SW 1271 (cell line): ENCODE data around the gene SUSD4.

Experiments
- DNase-seq, 2 experiments: peaks; one replicate each; lab custom pipeline; 2025; lab: John Stamatoyannopoulos, UW

Gene SUSD4

DNA sequence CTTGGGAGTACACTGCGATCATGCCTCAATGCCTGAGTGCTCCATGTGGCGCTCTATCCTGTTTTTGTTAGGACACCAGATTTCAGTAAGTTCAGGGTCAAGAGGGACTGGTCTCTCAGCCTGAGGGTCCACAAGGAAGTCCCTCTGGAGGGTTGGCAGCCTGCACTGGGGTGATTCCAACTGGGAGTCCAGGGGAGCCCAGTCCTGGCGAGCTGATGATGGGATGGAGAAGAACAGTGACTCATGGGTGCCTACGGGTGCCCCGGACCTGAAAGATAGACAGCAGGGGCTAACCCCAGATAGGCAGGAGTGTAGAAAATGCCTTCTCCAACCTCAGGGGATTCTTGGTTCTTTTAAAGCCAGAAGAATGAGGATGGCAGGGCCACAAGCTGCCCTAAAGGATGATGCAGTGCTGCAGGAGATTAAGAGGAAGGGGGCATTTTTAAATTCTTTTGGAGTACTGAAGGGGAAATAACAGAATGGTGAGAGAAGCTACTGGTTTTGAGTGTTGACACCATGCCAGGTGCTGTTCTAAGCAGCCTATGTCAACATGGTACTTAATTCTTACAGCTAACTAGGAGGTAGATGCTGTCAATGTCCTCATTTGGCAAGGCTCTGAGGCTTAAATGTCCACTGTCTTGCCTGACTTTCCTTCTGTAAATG lies 152.5 kb downstream of the SUSD4 start:
- no peak for DNase-seq

DNA sequence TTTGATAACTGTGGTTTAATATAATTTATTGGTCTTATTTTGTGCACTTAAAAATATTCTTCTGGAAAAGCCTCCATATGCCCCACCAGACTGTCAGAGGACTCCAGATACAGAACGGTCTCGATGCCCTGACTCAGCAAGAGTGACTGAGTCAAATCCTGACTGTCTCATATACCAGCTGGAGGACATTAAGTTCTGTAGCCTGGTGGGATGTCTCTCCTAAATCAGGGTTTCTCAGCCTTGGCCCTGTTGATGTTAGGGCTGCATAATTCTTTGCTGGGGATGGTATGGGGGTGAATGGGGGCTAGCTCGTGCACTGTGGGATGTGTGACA lies 153.2 kb downstream of the SUSD4 start:
- no peak for DNase-seq

DNA sequence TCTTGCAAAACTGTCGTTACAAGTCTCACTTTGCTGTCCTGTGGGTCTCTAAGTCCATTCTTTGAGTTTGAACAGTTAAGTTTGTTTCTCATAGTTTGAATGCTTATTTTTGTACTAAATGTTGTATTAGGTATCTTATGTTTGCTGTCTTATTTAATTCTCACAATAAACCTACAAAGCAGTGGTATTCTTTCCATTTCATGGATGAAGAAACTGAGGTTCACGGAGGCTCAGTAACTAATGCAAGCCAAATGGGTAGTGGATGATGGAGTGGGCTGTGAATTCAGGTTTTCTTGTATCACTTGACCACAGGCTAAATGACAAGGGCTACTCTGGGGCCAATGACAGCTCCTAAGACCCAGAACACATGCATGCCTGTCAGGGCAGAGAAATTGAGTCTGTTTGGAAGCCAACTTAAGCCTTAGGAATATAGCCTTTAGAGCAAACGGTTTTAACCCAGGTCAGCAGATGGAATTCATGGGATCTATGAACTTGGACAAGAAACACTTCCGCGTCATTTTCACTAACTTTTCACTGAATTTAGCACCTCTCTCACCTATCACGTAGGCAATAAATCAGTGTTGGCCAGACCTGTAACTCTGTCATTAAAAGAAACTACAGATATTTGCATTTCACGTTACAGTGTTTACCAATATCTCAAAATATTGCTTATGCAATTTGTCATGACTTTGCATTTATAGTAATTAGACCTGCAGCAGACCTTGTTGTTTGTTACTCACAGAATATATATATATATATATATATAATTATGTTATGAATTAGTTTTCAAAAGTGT lies 153.8 kb downstream of the SUSD4 start:
- DNase-seq: no peak

DNA sequence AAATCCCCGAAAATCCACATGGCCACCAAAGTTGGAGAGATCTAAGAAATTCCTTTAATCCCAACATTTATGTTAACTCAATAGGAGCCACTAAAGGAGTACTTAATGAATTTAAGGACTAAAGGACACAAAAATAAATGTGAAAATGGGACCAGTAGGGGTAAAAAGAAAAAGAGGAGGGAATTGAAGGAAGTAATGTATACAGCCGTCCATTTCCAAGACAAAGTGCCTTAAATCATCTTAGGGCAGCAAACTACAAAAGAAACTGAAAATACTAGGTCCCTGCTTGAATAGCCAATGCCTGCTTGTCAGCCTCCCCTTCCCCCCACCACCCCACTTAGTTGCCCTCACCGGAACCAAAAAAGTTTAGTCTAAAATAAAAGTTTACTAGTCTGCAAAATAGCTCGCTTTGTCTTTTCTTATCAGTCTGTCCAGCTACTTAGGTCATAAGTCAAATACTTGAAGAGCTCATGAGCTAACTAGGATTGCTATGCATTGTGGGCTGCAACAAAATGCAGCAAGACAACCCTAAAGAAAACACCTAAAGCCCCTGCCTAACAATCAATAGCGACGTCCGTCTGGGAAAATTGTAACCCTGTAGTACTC lies 154.6 kb downstream of the SUSD4 start:
- DNase-seq: no peak

DNA sequence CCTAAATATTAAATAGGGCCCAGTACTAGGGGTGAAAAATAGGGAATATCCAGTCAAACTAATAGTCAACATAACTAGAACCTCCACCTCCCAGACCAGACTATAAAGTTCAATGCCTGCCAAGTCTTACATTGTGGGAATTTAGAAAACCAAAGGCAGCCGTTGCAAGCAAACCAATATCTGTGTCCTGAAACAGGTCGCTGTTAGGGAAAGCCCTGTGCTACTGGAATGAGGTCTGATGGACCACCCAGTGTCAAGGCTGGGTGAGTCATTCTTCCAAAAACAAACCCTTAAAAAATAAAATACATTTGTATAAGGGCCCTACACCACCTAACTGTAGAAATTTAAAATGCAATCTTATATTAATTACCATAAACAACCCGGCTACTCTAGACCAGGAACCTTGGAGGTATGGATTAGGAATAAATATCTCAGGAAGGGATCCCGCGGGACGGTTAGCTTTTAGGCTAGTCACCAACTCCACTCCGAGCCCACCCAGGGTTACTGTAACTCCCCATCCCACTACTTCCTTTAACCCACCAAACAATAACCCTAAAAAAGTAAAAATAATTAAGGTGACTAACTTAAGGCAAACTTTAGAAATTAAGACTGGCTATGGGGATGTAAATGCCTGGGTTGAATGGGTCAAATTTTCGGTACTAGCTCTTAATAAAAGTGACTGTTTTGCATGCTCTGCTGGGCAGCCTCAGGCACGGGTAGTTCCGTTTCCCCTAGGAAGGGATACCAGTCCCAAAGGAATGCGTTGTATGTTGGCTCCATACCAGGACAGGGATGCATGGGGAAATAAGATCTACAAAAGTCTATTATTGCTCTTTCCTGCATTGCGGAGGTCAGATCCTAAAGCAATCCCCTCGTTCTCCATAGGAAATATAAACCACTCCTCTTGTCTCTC lies 155.6 kb downstream of the SUSD4 start:
- DNase-seq: no peak

DNA sequence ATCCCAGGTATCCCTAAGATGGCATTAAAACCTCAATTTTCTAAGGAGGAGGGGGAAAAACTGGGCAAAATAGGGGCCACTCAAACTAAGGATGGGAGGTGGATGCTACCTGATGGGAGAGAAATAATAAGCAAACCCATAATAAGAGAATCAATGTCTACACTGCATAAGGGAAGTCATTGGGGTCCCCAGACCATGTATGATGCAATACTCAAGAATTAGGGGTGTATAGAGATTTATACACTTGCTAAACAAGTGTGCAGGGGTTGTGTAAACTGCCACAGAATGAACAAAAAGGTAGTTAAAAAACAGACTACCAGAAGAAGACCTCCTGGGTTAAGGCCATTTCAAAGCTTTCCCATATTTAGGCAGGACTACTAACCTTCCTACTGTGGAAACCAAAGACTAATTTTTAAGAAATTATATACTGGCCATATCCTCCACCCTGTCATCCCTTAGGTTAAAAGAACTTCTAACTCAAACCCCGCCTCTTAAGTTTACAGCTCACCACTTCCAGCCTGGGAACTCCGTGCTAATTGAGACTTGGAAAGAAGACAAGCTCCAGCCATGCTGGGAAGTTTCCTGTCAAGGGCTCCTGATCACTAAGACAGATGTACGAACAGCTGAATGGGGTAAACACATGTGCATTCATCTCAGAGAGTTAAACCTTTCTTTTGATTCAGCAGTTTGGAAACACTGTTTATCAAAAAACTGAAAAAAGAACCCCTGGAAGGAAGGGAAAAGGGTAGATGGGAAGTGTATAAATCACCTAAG lies 156.5 kb downstream of the SUSD4 start:
- DNase-seq: no peak

DNA sequence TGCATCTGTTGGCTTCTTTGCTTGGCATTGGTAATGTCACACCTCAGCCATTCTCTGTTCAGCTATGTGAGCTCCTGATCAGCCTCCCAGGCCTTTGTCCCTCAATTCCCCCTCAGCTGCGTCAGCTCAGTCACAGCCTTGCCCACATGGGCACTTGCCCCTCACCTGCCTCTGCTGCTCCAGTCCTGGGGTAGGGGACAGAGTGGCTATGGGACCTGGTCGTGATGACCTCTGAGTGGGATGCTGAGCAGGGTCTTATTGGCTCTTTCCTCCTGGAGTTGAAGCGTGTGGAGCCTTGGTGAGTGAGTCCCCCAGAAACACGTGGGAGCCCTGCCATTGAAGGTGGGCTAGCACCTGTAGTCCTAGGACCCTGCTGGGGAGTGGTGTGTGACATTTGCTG lies 159.6 kb downstream of the SUSD4 start:
- DNase-seq: no peak

DNA sequence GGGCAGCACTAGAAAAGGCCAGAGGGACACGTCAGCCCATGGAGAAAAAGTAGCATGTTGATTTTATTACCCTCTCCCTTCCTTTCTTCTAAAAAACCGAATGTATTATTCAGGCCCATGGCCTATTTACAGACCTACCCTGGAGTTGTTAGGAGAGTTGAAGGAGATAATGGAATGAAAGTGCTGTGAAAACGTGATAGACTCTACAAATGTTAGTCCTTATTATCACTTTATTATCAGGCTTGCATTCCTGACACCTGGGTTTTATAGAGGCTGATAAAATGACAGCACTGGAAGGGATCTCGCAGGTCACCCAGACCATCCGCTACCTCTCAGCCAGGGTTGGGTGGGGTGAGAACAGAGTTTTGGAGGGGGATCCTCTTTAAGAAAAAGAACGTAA lies 160.3 kb downstream of the SUSD4 start:
- DNase-seq: no peak

DNA sequence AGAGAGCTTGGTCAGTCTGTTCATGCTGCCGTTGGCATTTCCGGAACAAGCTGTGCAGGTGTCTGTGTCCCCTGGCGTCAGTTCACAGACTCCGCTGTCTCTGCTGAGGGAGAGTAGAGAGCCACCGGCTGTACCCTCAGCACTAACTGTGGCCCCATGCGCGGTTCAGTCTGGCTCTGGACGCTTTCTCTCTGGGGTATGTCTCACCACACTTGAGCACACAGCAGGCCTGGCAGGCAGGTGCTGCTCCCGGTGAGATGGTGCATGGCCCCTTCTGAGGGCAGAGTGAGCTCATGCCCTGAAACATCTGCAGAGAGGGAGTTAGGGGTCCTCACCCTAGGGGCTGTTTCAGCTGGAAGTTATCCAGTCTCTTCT lies 161.0 kb downstream of the SUSD4 start:
- DNase-seq: no peak

DNA sequence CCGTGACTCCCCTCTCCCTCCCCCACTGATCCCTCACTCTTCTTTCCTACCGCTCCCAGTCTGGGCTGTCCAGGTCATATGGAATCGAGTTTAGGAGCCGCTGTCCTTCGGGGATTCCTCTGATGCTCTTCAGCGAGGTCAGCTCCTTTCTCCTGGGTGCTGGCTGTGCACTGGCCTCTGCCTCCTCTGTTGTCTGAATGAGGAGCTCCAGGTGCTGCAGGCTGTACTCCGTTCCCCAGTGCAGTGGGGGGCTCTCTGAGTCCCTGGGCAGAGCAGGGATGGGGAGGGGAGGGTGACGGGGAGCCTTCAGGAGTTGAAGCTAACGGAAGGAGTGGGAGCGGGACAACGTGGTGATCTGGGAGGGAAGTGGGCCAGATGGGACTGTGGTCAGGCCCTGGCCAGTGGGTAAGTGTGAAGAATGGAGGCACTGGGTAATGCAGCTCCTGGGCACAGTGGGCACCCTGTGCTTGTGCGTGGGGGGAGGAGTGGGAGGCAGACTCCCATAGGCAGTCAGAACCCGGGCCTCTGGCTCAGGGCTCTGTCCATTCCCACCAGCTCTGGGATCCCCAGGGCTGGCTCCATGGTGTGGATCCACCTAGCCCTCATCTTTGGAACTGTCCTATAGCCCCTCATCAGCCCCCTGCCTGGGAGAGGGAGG lies 161.5 kb downstream of the SUSD4 start:
- no peak for DNase-seq

DNA sequence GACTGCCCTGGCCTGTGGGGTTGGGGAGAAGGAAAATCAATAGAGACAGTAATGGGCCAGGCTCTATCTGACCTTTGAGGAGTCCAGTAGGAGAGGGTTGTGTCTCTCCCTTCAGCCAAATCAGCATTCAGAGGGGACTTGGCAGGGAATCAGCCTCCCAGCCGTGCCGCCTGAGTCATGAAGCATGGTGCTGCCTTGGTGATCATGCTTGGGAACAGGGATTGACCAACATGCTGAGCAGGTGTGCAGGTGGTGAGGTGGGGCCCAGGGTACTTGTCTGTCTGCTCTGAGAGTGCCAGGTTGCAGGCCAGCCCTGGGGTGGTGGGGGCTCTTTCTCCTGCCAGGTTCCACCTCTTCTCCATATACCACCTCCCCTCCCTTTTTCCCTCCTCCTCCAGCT lies 162.0 kb downstream of the SUSD4 start:
- no peak for DNase-seq

DNA sequence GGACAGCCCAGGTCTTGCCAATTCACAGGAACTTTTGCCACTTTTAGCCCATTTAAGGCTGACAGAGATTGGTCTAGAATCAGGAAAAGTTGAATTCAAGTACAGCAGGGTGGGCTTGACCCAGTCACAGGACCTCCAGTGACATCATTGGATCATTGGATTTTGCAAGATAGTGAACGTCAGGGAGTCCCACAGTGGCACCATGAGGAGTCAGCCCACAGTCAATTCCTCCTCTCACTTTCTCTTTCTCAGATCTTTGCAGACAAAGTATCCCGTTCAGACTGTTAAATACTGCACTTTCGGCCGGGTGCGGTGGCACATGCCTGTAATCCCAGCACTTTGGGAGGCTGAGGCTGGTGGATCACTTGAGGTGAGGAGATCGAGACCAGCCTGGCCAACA lies 163.1 kb downstream of the SUSD4 start:
- DNase-seq: no peak

DNA sequence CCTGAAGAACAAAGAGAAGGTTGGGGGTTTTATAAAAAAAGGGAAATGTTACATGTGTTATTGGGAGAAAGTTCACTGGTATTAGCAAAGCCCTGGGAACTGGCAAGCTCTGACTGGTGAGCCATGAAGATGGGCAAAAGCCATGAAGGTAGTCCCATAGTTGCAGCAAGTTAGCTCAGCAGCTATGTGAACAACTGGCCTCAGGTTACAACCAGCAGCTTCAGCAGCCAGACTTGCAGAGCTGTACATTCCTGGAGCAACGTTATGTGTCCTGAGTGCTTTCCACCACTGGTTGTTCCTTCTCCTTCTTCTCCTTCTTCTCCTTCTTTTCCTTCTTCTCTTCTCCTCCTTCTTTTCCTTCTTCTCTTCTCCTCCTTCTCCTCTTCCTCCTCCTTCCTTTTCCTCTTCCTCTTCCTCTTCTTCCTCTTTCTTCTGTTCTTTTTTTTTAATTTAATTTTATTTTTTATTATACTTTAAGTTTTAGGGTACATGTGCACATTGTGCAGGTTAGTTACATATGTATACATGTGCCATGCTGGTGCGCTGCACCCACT lies 164.8 kb downstream of the SUSD4 start:
- no peak for DNase-seq

DNA sequence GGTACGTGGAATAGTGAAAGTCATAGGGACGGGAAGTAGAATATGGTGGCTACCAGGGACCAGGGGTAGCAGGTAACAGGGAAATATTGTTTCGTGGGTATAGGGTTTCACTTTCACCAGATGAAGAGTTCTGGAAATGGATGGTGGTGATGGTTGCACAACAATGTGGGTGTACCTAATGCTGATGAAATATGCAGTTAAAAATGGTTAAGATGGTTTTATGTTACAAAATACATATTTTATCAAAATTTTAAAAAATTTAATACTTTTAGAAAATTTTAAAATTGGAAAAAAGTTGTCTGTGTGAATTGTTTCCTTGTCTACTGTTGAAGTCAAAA lies 165.4 kb downstream of the SUSD4 start:
- DNase-seq: no peak

DNA sequence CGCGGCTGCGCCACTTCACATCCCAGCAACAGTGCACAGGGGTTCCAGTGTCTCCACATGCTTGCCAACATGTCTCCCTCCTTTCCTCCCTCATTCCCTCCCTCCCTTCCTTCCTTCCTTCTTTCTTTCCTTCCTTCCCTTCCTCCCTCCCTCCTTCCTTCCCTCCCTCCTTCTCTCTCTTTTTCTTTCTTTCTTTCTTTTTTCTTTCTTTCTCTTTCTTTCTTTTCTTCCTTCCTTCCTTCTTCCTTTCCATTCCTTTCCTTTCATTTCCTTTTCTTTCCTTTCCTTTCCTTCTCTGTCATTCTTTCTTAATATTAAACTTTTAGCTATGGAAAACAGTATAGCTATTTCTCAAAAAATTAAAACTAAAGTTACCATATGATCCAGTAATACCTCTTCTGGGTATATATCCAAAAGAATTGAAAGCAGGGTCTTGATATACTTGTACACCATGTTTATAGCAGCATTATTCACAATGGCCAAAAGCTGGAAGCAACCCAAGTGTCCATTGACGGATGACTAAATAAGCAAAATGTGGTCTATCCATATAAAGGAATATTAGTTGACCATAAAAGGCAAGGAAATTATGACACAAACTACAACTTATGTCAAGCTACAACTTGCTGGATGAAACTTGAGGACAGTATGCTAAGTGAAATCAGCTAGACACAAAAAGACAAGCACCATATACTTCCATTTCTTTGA lies 165.9 kb downstream of the SUSD4 start:
- no peak for DNase-seq

DNA sequence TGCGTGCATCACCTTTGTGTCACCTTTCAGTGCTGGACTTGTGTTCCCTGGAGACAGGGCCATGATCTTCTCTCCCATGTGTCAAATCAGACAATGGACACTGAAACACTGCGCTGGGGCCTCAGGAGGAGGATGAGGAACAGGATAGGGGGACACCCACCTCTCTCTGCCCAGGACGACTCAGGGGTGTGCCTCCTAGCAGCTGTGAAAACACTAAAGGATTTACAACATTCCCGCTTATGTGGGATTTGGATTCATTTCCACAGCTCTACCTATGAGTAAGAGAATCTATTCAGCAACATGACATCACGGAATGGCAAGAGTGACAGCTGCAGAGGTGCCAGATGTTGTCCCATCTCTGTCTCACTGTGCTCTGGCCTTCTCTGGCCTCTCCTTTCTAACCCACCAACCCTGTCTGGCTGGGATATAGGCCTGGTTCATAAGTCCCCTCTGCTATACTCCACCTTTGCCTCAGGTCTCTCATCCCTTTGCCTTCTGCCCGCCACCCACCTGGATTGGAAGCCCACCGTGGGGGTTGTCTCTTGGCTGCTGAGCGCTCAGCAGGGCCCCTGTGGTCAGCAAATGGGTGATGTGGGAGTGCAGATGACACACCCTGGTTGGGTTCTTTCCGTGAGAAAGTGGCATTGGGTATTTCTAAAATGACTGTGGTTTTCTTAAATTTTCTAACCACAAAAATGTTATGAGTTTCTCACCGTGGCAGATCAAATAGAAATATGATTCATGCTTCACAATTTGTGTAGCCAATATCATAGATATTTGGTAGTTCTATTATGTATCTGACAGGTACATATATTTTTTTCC lies 173.9 kb downstream of the SUSD4 start:
- no peak for DNase-seq

DNA sequence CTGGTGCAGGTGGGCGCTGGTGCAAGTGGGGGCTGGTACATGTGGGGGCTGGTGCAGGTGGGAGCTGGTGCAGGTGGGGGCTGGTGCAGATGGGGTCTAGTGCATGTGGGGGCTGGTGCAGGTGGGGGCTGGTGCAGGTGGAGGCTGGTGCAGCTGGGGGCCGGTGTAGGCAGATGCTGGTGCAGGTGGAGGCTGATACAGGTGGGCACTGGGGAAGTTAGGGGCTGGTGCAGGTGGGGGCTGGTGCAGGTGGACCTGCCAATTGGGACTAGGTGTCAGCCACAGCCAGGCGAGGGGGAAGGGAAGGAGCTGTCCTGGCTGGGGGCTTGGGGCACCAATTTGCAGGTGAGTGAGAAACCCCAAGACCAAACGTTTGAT lies 174.5 kb downstream of the SUSD4 start:
- no peak for DNase-seq

DNA sequence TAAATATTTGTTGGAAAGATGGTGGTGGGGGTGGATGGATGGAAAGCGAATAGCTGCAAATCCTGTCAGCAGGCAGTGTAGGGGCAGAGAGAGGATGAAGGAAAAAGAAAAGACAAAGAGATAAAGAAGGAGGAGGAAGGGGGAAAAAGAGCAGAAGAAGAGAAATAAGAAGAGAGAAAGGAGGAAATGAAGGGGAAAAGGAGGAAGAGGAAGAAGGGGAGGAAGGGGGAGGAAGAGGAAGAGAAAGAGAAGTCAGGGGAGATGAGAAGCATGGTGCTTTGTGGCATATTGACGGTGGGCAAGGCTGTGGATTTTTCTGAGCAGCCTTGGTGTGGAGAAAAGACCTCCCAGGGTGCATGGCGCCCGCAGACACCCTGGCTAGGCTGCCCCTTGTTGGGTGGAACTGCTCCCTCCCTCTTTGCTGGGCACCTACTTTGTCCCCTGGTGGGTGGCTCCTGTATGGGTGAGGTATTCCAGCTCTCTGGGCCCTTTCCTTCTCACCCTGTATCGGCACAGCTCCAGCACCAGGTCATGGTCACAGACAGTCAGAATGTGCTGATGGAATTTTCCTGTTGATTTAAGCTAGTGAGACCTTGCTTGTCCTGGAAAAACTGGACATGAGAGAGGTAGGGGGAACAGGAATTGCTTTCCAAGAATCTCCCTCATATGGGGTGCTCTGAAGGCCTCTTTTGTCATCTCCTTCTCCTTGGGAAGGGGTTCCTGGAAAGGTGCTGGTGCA lies 175.2 kb downstream of the SUSD4 start:
- DNase-seq: no peak

DNA sequence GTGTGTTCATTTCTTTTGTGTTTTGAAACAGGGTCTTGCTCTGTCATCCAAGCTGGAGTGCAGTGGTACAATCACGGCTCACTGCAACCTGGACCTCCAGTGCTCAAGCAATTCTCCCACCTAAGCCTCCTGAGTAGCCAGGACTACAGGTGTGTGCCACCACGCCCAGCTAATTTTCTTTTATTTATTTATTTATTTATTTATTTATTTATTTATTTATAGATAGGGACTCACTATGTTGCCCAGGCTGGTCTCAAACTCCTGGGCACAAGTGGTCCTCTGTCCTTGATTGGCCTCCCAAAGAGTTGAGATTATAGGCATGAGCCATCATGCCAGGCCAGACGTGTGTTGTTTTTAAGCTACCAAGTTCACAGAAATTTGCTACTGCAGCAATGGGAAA lies 177.2 kb downstream of the SUSD4 start:
- no peak for DNase-seq
